GM10266 (cell line): Measurements from ENCODE around the gene KRTAP2-2.
"Not testable (repeated sequence)": the region's sequence is repeated elsewhere in the genome, so short reads cannot be mapped to it uniquely, and the experiment has no call there.

ENCODE experiments used
- DNase-seq: peaks from one replicate; pipeline ENCODE4 v3.0.0; 2012; ENCODE audit errors: extremely low spot score
- CTCF ChIP-seq: IDR thresholded peaks from 2 replicates; pipeline ENCODE4 v1.5.1; 2012; ENCODE audit warnings: mild to moderate bottlenecking, low read depth; ENCODE audit not compliant: control insufficient read depth, insufficient read depth; ENCODE audit errors: missing control alignments

Gene KRTAP2-2

GRCh38 chr17:41064301-41064700 lies 9.3 kb upstream of the KRTAP2-2 start:
- DNase-seq, result no peak

GRCh38 chr17:41063449-41063848 lies 8.4 kb upstream of the KRTAP2-2 start:
- no peak for TF ChIP-seq CTCF
- no peak for DNase-seq

More at GRCh38 chr17:41064301-41064700, 9.3 kb upstream of the KRTAP2-2 start:
- TF ChIP-seq CTCF, result no peak

GRCh38 chr17:41061964-41062363 lies 6.9 kb upstream of the KRTAP2-2 start:
- DNase-seq, result no peak
- no peak for TF ChIP-seq CTCF

GRCh38 chr17:41060052-41060604 lies 5.1 kb upstream of the KRTAP2-2 start, which contains the start of gene KRTAP2-3:
KRTAP2-3 (minus strand) TSS chr17:41060114; CDS start chr17:41060050, 64 bp downstream.
- no peak for TF ChIP-seq CTCF
- DNase-seq, result no peak

- DNase-seq, result not testable (repeated sequence)
Measured at GRCh38 chr17:41059276-41060051, 4.4 kb upstream of the KRTAP2-2 start.

GRCh38 chr17:41058741-41059140 lies 3.7 kb upstream of the KRTAP2-2 start:
- DNase-seq, result no peak
- no peak for TF ChIP-seq CTCF

GRCh38 chr17:41057547-41057946 lies 2.5 kb upstream of the KRTAP2-2 start:
- no peak for DNase-seq
- no peak for TF ChIP-seq CTCF

GRCh38 chr17:41054556-41054955 lies 474 bp downstream of the KRTAP2-2 start:
- not testable (repeated sequence) for DNase-seq
